ENCODE data around the gene NTF4. TPM values are rescaled to one million over a fixed set of nuclear protein-coding genes. Genes with fewer than 3 reads are reported as not detected.

The NTF4 gene
- total and polyA plus RNA-seq, 2 experiments from 2014 or later = 0.94 to 2.7 TPM

DNA sequence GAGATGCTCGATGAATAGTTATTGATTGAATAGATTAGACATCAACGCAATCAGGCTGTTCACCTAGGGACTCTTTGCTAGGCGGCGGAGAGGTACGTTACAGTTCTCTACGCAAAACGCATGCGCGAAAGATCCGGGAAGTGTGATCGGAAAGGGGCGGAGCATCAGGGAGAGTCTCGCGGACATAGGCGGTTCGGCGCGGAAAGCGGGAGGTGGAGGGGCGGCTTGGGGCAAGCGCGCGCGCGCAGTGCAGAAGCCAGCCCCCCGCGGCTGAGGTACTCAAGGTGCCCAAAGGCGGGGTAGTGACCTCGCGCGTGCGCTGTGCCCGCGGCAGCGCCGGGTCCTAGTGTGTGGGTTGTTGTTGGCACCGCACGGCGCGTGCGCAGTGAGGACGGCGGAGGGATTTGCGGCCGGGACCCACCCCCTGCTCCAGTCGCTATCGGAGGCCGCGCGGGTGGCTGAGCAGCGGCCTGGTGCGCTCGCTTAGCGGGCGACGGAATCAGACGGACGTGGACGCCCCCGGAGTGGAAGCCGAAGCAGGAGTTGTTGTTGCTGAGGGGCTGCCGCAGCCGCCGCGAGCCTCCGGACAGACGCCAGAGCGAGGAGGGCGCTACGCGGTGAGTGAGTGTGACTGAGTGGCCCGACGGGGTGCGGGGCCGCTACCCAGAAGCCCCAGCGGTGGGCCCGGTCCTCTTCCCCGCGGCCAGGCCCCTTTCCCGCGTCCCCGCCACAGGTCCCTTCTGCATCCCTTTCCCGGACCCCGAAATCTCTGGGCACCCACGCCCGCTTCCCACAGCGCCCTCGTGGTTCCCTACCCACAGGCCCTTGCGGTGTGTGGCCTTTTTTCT is 20.6 kb upstream of the NTF4 start, which contains the start of gene SNRNP70 (continued):
- TF ChIP-seq CREB1 (CRISPR knock-in tag; IDR thresholded peaks at IDR 0.05; ENCODE audit: low read depth) (peak; percentile 80), ZNF331 (CRISPR knock-in tag; IDR thresholded peaks at IDR 0.05; ENCODE audit: low read depth) (no peak), STAT1 (IDR thresholded peaks at IDR 0.05; ENCODE audit: unreplicated experiment) (no peak)

DNA sequence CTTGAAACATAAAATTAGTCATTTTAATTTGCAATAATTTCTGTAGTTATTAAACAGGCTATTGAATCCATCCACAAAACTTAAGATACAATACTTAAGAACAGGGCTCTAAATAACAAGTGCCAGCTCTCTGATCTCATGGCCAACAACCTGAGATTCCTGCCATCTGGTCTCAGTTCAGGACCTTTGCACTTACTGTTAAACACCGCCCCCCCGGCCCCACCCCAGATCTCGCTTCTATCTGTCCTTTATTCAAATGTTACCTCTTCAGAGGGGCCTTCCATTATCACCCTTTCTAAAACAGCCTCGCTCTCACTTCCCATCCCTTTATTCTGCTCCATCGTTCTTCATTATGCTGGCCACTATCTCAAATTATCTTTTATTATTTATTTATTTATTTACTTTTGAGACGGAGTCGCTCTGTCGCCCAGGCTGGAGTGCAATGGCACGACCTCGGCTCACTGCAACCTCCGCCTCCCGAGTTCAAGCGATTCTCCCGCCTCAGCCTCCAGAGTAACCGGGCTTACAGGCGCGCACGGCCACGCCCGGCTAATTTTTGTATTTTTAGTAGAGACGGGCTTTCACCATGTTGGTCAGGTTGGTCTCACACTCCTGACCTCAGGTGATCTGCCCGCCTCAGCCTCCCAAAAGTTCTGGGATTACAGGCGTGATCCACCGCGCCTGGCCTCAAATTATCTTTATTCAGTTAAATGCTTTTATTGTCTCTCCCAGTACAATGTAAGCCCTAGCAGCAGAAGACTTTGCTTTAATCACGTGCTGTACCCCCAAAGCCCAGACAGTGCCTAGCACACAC is 19.8 kb upstream of the NTF4 start:
- Histone ChIP-seq H4K20me1 (replicated peaks; ENCODE audit: insufficient read depth) (peaks cover 28% of the 10 kb centered on the region), H3F3A (replicated peaks; ENCODE audit: low read depth) (peaks cover 13% of the 10 kb centered on the region), H3K79me2 (replicated peaks; ENCODE audit: insufficient read depth) (peaks cover 39% of the 10 kb centered on the region), H3K36me3 (ENCODE audit: insufficient read depth) (peaks cover 22% of the 10 kb centered on the region), H2AFZ (peak overlapping the region; percentile 84), H3K4me3 (peak overlapping the region; percentile 86), H3K27ac (ENCODE audit: low read depth) (peak overlapping the region; percentile 22; the same call in 1 of the 2 replicates), H3K4me1 (ENCODE audit: insufficient read depth) (peaks cover 13% of the 10 kb centered on the region), H3K27me3 (ENCODE audit: insufficient read depth) (0 out of 2 replicates have a peak, but pooled peaks cover 3% of the 10 kb centered on the region), H3K9me2 (ENCODE audit: insufficient read depth) (no peaks in the 10 kb centered on the region), H3K4me2 (peak overlapping the region; percentile 79)
- Mint-ChIP-seq H3K27me3 (ENCODE audit: insufficient read depth, low read depth, poor library complexity) (peaks cover 14% of the 10 kb centered on the region), H3K4me1 (peaks cover 16% of the 10 kb centered on the region), H3K36me3 (ENCODE audit: low read depth) (peaks cover 31% of the 10 kb centered on the region), H3K4me3 (peak overlapping the region; percentile 98), H3K27ac (peak overlapping the region; percentile 85), H3K9me3 (peaks cover 3% of the 10 kb centered on the region; the same call in 2 of the 3 replicates)
- ATAC-seq (no peak), DNase-seq (ENCODE audit: low spot score) (no peak)
- TF ChIP-seq CREB1 (CRISPR knock-in tag; IDR thresholded peaks at IDR 0.05; ENCODE audit: low read depth) (no peak), EZH2 (IDR thresholded peaks at IDR 0.05; ENCODE audit: low read depth, unreplicated experiment) (no peak), ZNF331 (CRISPR knock-in tag; IDR thresholded peaks at IDR 0.05; ENCODE audit: low read depth) (no peak), POLR2AphosphoS5 (IDR thresholded peaks at IDR 0.05; ENCODE audit: low read depth) (no peak), STAT1 (IDR thresholded peaks at IDR 0.05; ENCODE audit: unreplicated experiment) (no peak), NANOG (IDR thresholded peaks at IDR 0.05; ENCODE audit: borderline replicate concordance) (no peak), ZNF114 (CRISPR knock-in tag; IDR thresholded peaks at IDR 0.05) (no peak), JUNB (IDR thresholded peaks at IDR 0.05; ENCODE audit: unreplicated experiment) (no peak)
- TF ChIP-seq, protein P1, sequence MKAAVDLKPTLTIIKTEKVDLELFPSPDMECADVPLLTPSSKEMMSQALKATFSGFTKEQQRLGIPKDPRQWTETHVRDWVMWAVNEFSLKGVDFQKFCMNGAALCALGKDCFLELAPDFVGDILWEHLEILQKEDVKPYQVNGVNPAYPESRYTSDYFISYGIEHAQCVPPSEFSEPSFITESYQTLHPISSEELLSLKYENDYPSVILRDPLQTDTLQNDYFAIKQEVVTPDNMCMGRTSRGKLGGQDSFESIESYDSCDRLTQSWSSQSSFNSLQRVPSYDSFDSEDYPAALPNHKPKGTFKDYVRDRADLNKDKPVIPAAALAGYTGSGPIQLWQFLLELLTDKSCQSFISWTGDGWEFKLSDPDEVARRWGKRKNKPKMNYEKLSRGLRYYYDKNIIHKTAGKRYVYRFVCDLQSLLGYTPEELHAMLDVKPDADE (IDR thresholded peaks at IDR 0.05) = no peak

DNA sequence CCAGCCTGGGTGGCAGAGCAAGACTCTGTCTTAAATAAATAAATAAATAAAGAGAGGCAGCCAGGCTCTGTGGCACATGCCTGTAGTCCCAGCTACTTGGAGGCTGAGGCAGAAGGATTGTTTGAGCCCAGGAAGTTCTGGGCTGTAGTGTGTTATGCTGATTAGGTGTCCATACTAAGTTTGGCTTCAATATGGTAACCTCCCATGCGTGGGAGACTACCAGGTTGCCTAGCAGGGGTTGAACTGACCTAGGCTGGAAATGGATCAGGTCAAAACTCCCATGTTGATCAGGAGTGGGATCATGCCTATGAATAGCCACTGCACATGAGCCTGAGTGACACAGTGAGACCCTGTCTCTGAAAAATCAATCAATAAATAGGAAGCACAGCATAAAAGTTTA is 16.7 kb upstream of the NTF4 start:
- H3K4me1 ChIP-seq (ENCODE audit: insufficient read depth) = peaks cover 8% of the 10 kb centered on the region
- H4K20me1 ChIP-seq (replicated peaks; ENCODE audit: insufficient read depth) = peaks cover 3% of the 10 kb centered on the region; the same call in 1 of the 2 replicates
- Mint-ChIP-seq H3K4me3 (no peak overlapping the region), H3K9me3 (peaks cover 3% of the 10 kb centered on the region; the same call in 2 of the 3 replicates), H3K36me3 (ENCODE audit: low read depth) (peaks cover 5% of the 10 kb centered on the region), H3K27ac (no peak overlapping the region), H3K4me1 (peaks cover 7% of the 10 kb centered on the region), H3K27me3 (ENCODE audit: insufficient read depth, low read depth, poor library complexity) (peaks cover 13% of the 10 kb centered on the region)
- ATAC-seq = no peak
- H3K9me2 ChIP-seq (ENCODE audit: insufficient read depth) = no peaks in the 10 kb centered on the region
- 0 out of 2 replicates have a peak, but pooled peaks cover 3% of the 10 kb centered on the region for H3K27me3 ChIP-seq (ENCODE audit: insufficient read depth)
- no peak overlapping the region for H3K4me2 ChIP-seq
- no peak overlapping the region for H3K4me3 ChIP-seq
- no peak overlapping the region for H3K27ac ChIP-seq (ENCODE audit: low read depth)
- H3F3A ChIP-seq (replicated peaks; ENCODE audit: low read depth) = peaks cover 6% of the 10 kb centered on the region; the same call in 1 of the 2 replicates
- H3K36me3 ChIP-seq (ENCODE audit: insufficient read depth) = no peaks in the 10 kb centered on the region
- peaks cover 8% of the 10 kb centered on the region for H3K79me2 ChIP-seq (replicated peaks; ENCODE audit: insufficient read depth)
- DNase-seq (ENCODE audit: low spot score) = no peak
- H2AFZ ChIP-seq = no peak overlapping the region
- no peak for TF ChIP-seq POLR2AphosphoS5 (IDR thresholded peaks at IDR 0.05; ENCODE audit: low read depth)
- TF ChIP-seq EZH2 (IDR thresholded peaks at IDR 0.05; ENCODE audit: low read depth, unreplicated experiment) = no peak
- no peak for TF ChIP-seq STAT1 (IDR thresholded peaks at IDR 0.05; ENCODE audit: unreplicated experiment)
- no peak for TF ChIP-seq JUNB (IDR thresholded peaks at IDR 0.05; ENCODE audit: unreplicated experiment)
- TF ChIP-seq, protein P1 (IDR thresholded peaks at IDR 0.05) = no peak
- no peak for TF ChIP-seq CREB1 (CRISPR knock-in tag; IDR thresholded peaks at IDR 0.05; ENCODE audit: low read depth)
- no peak for TF ChIP-seq EZH2phosphoT487 (IDR thresholded peaks at IDR 0.05; ENCODE audit: unreplicated experiment)
- no peak for TF ChIP-seq ZNF114 (CRISPR knock-in tag; IDR thresholded peaks at IDR 0.05)
- TF ChIP-seq, protein P2, sequence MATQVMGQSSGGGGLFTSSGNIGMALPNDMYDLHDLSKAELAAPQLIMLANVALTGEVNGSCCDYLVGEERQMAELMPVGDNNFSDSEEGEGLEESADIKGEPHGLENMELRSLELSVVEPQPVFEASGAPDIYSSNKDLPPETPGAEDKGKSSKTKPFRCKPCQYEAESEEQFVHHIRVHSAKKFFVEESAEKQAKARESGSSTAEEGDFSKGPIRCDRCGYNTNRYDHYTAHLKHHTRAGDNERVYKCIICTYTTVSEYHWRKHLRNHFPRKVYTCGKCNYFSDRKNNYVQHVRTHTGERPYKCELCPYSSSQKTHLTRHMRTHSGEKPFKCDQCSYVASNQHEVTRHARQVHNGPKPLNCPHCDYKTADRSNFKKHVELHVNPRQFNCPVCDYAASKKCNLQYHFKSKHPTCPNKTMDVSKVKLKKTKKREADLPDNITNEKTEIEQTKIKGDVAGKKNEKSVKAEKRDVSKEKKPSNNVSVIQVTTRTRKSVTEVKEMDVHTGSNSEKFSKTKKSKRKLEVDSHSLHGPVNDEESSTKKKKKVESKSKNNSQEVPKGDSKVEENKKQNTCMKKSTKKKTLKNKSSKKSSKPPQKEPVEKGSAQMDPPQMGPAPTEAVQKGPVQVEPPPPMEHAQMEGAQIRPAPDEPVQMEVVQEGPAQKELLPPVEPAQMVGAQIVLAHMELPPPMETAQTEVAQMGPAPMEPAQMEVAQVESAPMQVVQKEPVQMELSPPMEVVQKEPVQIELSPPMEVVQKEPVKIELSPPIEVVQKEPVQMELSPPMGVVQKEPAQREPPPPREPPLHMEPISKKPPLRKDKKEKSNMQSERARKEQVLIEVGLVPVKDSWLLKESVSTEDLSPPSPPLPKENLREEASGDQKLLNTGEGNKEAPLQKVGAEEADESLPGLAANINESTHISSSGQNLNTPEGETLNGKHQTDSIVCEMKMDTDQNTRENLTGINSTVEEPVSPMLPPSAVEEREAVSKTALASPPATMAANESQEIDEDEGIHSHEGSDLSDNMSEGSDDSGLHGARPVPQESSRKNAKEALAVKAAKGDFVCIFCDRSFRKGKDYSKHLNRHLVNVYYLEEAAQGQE (IDR thresholded peaks at IDR 0.05; ENCODE audit: unreplicated experiment) = no peak
- TF ChIP-seq NANOG (IDR thresholded peaks at IDR 0.05; ENCODE audit: borderline replicate concordance) = no peak
